ENCODE data around the gene BEND4.

BEND4 gene

DNA sequence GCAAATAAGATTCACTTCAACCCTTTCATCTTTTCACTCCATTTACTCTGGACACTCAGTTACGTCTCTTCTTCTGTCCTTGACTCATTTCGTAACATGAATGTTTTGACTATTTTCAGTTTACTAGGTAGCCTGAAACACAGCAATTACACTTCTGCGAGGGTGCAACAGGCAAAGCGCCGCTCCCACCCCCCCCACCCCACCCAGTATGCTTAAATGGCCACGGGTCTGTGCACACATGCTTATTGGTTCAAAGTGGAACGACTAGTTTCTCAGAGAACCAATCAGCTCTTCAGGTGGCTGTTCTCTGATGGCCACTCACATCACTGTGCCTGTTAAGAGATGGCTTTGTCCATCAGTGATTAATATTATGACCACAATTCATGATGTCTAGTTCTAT is 3.5 kb downstream of the BEND4 start:
- Histone ChIP-seq H3K79me2 (ENCODE audit: insufficient read depth, low read length) (peaks cover 80% of the 10 kb centered on the region), H3F3A (ENCODE audit: insufficient read depth) (0 out of 2 replicates have a peak, but pooled peaks cover 9% of the 10 kb centered on the region), H3K36me3 (ENCODE audit: low read length) (no peaks in the 10 kb centered on the region), H3K4me2 (ENCODE audit: low read depth, low read length, poor library complexity, severe bottlenecking) (peak overlapping the region; percentile 89), H3K9me3 (ENCODE audit: insufficient read depth, low read length) (no peaks in the 10 kb centered on the region), H3K4me3 (ENCODE audit: insufficient read depth, low read length, poor library complexity, severe bottlenecking) (peak overlapping the region; percentile 86), H3K9me2 (replicated peaks; ENCODE audit: insufficient read depth, low read length) (no peaks in the 10 kb centered on the region), H2AFZ (ENCODE audit: low read depth, low read length, severe bottlenecking) (no peak overlapping the region), H4K20me1 (ENCODE audit: low read depth, low read length) (peaks cover 5% of the 10 kb centered on the region; the same call in 1 of the 2 replicates), H3K27me3 (ENCODE audit: low read length) (no peaks in the 10 kb centered on the region), H3K9ac (ENCODE audit: low read length) (peak overlapping the region; percentile 89; the same call in 1 of the 2 replicates), H3K27ac (ENCODE audit: low read depth, low read length) (no peak overlapping the region)
- TF ChIP-seq, protein P1, sequence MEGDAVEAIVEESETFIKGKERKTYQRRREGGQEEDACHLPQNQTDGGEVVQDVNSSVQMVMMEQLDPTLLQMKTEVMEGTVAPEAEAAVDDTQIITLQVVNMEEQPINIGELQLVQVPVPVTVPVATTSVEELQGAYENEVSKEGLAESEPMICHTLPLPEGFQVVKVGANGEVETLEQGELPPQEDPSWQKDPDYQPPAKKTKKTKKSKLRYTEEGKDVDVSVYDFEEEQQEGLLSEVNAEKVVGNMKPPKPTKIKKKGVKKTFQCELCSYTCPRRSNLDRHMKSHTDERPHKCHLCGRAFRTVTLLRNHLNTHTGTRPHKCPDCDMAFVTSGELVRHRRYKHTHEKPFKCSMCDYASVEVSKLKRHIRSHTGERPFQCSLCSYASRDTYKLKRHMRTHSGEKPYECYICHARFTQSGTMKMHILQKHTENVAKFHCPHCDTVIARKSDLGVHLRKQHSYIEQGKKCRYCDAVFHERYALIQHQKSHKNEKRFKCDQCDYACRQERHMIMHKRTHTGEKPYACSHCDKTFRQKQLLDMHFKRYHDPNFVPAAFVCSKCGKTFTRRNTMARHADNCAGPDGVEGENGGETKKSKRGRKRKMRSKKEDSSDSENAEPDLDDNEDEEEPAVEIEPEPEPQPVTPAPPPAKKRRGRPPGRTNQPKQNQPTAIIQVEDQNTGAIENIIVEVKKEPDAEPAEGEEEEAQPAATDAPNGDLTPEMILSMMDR (IDR thresholded peaks at IDR 0.05; ENCODE audit: insufficient read depth, low read length, poor library complexity, severe bottlenecking) = no peak
- no peak for TF ChIP-seq EZH2phosphoT487 (conservative IDR thresholded peaks at IDR 0.05; ENCODE audit: low read length)

DNA sequence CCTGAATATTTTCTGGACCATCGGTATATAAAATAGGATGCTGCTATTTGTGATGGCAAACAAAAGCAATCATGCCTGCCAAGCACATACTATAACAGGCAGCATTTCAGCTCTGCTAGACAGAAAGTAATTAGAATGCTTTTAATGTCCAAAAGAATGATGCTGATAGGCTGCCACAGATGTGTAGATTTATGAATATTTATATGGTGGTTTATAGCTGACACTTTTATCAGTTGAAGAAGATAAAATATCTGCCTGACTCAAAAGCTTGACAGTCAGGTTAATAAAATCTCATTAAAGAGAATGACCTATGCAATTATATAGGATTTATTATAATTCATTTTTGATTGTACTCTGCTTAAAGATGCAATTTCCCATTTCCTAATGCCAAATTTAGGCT is 4.0 kb downstream of the BEND4 start:
- Histone ChIP-seq H3K36me3 (ENCODE audit: low read length) (no peaks in the 10 kb centered on the region), H3K27me3 (ENCODE audit: low read length) (no peaks in the 10 kb centered on the region), H3F3A (ENCODE audit: insufficient read depth) (0 out of 2 replicates have a peak, but pooled peaks cover 9% of the 10 kb centered on the region), H3K79me2 (ENCODE audit: insufficient read depth, low read length) (peaks cover 86% of the 10 kb centered on the region), H2AFZ (ENCODE audit: low read depth, low read length, severe bottlenecking) (no peak overlapping the region), H3K9ac (ENCODE audit: low read length) (no peak overlapping the region), H3K4me3 (ENCODE audit: insufficient read depth, low read length, poor library complexity, severe bottlenecking) (no peak overlapping the region), H3K27ac (ENCODE audit: low read depth, low read length) (no peak overlapping the region), H3K4me2 (ENCODE audit: low read depth, low read length, poor library complexity, severe bottlenecking) (peak overlapping the region; percentile 89), H4K20me1 (ENCODE audit: low read depth, low read length) (peaks cover 5% of the 10 kb centered on the region; the same call in 1 of the 2 replicates), H3K9me2 (replicated peaks; ENCODE audit: insufficient read depth, low read length) (no peaks in the 10 kb centered on the region), H3K9me3 (ENCODE audit: insufficient read depth, low read length) (no peaks in the 10 kb centered on the region)
- TF ChIP-seq, protein P1 (IDR thresholded peaks at IDR 0.05; ENCODE audit: insufficient read depth, low read length, poor library complexity, severe bottlenecking) = no peak
- TF ChIP-seq EZH2phosphoT487 (conservative IDR thresholded peaks at IDR 0.05; ENCODE audit: low read length) = no peak

DNA sequence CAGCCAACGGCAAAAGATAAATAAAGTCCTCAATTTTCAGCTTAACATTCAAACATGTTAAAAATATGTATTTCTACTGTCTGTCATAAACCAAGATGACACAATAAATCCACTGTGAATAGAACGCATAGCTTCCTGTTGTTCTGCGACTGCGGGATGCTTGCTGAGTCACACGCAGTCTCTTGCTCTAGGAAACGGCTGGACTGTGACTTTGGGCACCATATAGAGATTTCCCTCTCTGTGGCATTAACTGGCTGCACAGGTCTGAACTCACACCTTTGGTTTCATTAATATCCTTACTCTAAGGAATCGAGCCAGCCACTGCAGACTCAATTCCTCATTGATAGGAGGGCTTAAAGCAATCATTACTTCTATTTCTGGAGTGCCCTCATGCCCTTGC is 8.4 kb downstream of the BEND4 start:
- Histone ChIP-seq H2AFZ (ENCODE audit: low read depth, low read length, severe bottlenecking) (no peak overlapping the region), H3K4me3 (ENCODE audit: insufficient read depth, low read length, poor library complexity, severe bottlenecking) (no peak overlapping the region), H3K36me3 (ENCODE audit: low read length) (0 out of 2 replicates have a peak, but pooled peaks cover 12% of the 10 kb centered on the region), H4K20me1 (ENCODE audit: low read depth, low read length) (peaks cover 5% of the 10 kb centered on the region; the same call in 1 of the 2 replicates), H3K9me3 (ENCODE audit: insufficient read depth, low read length) (no peaks in the 10 kb centered on the region), H3K27ac (ENCODE audit: low read depth, low read length) (no peak overlapping the region), H3K9ac (ENCODE audit: low read length) (no peak overlapping the region), H3K27me3 (ENCODE audit: low read length) (no peaks in the 10 kb centered on the region), H3F3A (ENCODE audit: insufficient read depth) (0 out of 2 replicates have a peak, but pooled peaks cover 6% of the 10 kb centered on the region), H3K79me2 (ENCODE audit: insufficient read depth, low read length) (peaks cover 95% of the 10 kb centered on the region), H3K9me2 (replicated peaks; ENCODE audit: insufficient read depth, low read length) (no peaks in the 10 kb centered on the region), H3K4me2 (ENCODE audit: low read depth, low read length, poor library complexity, severe bottlenecking) (no peak overlapping the region)
- TF ChIP-seq EZH2phosphoT487 (conservative IDR thresholded peaks at IDR 0.05; ENCODE audit: low read length) = no peak
- TF ChIP-seq, protein P1 (IDR thresholded peaks at IDR 0.05; ENCODE audit: insufficient read depth, low read length, poor library complexity, severe bottlenecking) = no peak
